ENCODE results near the gene AGPAT4. TPM values are rescaled to one million over a fixed set of nuclear protein-coding genes. Genes with fewer than 3 reads are reported as not detected.

Gene AGPAT4
- total and polyA plus RNA-seq, 2 experiments from 2014 or later: 3.0 to 3.9 TPM

DNA sequence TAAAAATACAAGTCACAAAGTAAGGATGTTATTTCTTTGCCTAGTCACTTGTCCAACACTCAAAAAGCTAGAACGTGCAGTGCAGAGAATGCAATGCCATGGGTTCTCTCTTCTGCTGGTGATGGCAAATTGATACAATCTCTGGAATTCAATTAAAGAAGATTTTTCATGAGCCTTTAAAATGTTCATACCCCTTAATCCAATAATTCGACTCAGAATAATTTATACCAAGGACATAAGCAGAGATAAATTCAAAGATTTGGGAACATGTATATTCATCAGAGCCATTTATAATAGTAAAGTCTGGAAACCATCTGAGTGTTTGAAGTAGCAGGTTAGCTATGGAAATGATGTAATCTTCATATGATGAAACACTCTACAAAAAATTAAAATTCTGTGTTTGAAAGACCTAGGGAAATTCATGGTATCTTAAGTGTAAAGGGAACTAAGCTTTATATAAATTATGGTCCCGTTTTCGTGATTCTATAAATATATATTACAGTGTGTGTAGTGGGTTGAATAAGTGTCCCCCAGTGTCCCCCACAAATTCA is 2.8 kb upstream of the AGPAT4 start:
- H3K9me3 ChIP-seq (ENCODE audit: low read depth): no peaks in the 10 kb centered on the region
- H3K27me3 ChIP-seq (replicated peaks; ENCODE audit: insufficient read depth): no peaks in the 10 kb centered on the region
- no peak for DNase-seq

DNA sequence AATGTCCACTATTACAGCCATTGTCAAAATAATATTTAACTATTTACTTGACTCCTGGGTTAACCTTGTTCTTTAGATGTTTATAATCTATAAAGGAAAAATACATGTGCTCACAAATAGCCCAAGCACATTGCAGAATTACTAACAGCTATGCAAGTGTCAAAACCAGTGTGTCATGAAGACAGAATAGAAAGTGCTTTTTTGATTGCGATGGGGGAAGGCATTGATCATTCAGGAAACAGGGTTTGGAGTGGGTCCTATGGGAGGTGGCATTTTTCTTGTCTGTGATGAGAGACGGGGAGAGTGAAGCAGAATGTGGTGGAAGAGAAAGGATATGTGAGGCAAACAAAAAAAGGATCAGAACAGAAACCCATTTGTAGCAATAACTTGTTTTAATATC is 1.0 kb upstream of the AGPAT4 start:
- H3K9me3 ChIP-seq (ENCODE audit: low read depth): no peaks in the 10 kb centered on the region

More for the DNA sequence above, 2.8 kb upstream of the AGPAT4 start:
- H3K9me2 ChIP-seq (ENCODE audit: insufficient read depth): no peaks in the 10 kb centered on the region
- no peaks in the 10 kb centered on the region; the same call in 1 of the 2 replicates for H3F3A ChIP-seq (ENCODE audit: insufficient read depth)
- H3K27ac ChIP-seq: no peak overlapping the region
- no peak overlapping the region for H3K9ac ChIP-seq
- H3K4me2 ChIP-seq (ENCODE audit: unreplicated experiment): no peak overlapping the region
- in situ Hi-C loops (cut with MboI): no loop called here
- TF ChIP-seq EZH2 (IDR thresholded peaks at IDR 0.05; ENCODE audit: insufficient read depth, poor library complexity, severe bottlenecking): no peak
- TF ChIP-seq EZH2phosphoT487 (IDR thresholded peaks at IDR 0.05; ENCODE audit: insufficient read depth, low read depth): no peak
- no peaks in the 10 kb centered on the region for H3K36me3 ChIP-seq (ENCODE audit: low read depth)
- peaks cover 17% of the 10 kb centered on the region for H3K79me2 ChIP-seq (ENCODE audit: insufficient read depth)
- no peak overlapping the region for H3K4me3 ChIP-seq
- peaks cover 13% of the 10 kb centered on the region for H3K4me1 ChIP-seq (ENCODE audit: insufficient read depth)
- 70 to 75% methylated on average over 4 of the region's 4 CpGs for WGBS, 2 experiments (ENCODE audit: low coverage in 1 of 2, low lambda C conversion rate in 2 of 2, missing lambda C conversion rate in 2 of 2)
- H4K20me1 ChIP-seq (ENCODE audit: insufficient read depth): no peaks in the 10 kb centered on the region
- H2AFZ ChIP-seq: no peak overlapping the region

DNA sequence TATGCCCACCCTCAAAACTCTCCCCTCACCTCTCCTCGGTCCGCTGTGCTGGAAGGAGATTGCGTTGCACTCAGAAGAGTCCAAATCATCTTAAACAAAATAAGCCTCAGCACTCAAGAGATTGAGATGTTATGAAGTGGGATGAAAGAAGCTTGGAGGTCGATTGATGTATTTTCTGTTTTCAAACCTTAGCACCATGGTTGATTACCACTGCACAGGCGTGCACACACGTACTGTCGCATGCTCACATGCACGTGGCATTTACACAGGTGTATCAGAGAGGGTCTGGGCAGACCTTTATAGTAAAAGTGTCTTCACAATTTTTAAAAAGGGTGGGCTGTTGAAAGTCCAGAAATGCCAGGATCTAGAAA is 612 bp upstream of the AGPAT4 start:
- 1 to 2% methylated on average over 8 of the region's 8 CpGs for WGBS, 2 experiments (ENCODE audit: low coverage in 1 of 2, low lambda C conversion rate in 2 of 2, missing lambda C conversion rate in 2 of 2)
- Histone ChIP-seq H3K79me2 (ENCODE audit: insufficient read depth) (peaks cover 39% of the 10 kb centered on the region), H3K9ac (peak overlapping the region; percentile 95), H3K36me3 (ENCODE audit: low read depth) (no peaks in the 10 kb centered on the region), H3F3A (ENCODE audit: insufficient read depth) (no peaks in the 10 kb centered on the region; the same call in 1 of the 2 replicates), H3K27me3 (replicated peaks; ENCODE audit: insufficient read depth) (no peaks in the 10 kb centered on the region), H3K4me1 (ENCODE audit: insufficient read depth) (peaks cover 18% of the 10 kb centered on the region), H4K20me1 (ENCODE audit: insufficient read depth) (no peaks in the 10 kb centered on the region), H3K27ac (peak overlapping the region; percentile 89), H3K9me2 (ENCODE audit: insufficient read depth) (no peaks in the 10 kb centered on the region), H3K4me2 (ENCODE audit: unreplicated experiment) (peak overlapping the region; percentile 98), H2AFZ (peak overlapping the region; percentile 99), H3K4me3 (peak overlapping the region; percentile 90), H3K9me3 (ENCODE audit: low read depth) (no peaks in the 10 kb centered on the region)
- no peak for TF ChIP-seq EZH2phosphoT487 (IDR thresholded peaks at IDR 0.05; ENCODE audit: insufficient read depth, low read depth)
- TF ChIP-seq EZH2 (IDR thresholded peaks at IDR 0.05; ENCODE audit: insufficient read depth, poor library complexity, severe bottlenecking): no peak
- in situ Hi-C loops (cut with MboI): no loop called here
- no peak for DNase-seq

More for the DNA sequence above, 1.0 kb upstream of the AGPAT4 start:
- H3K4me1 ChIP-seq (ENCODE audit: insufficient read depth): peaks cover 18% of the 10 kb centered on the region
- H3F3A ChIP-seq (ENCODE audit: insufficient read depth): no peaks in the 10 kb centered on the region; the same call in 1 of the 2 replicates
- no peak overlapping the region for H3K27ac ChIP-seq
- no peak for DNase-seq
- peak overlapping the region; percentile 90 for H3K4me3 ChIP-seq
- peak overlapping the region; percentile 95 for H3K9ac ChIP-seq
- in situ Hi-C loops (cut with MboI): no loop called here
- no peaks in the 10 kb centered on the region for H3K9me2 ChIP-seq (ENCODE audit: insufficient read depth)
- H4K20me1 ChIP-seq (ENCODE audit: insufficient read depth): no peaks in the 10 kb centered on the region
- no peaks in the 10 kb centered on the region for H3K27me3 ChIP-seq (replicated peaks; ENCODE audit: insufficient read depth)
- H3K4me2 ChIP-seq (ENCODE audit: unreplicated experiment): peak overlapping the region; percentile 98
- no peaks in the 10 kb centered on the region for H3K36me3 ChIP-seq (ENCODE audit: low read depth)
- peak overlapping the region; percentile 99 for H2AFZ ChIP-seq
- 38 to 39% methylated on average over 2 of the region's 2 CpGs for WGBS, 2 experiments (ENCODE audit: low coverage in 1 of 2, low lambda C conversion rate in 2 of 2, missing lambda C conversion rate in 2 of 2)
- H3K79me2 ChIP-seq (ENCODE audit: insufficient read depth): peaks cover 35% of the 10 kb centered on the region
- TF ChIP-seq EZH2phosphoT487 (IDR thresholded peaks at IDR 0.05; ENCODE audit: insufficient read depth, low read depth) (no peak), EZH2 (IDR thresholded peaks at IDR 0.05; ENCODE audit: insufficient read depth, poor library complexity, severe bottlenecking) (no peak)

DNA sequence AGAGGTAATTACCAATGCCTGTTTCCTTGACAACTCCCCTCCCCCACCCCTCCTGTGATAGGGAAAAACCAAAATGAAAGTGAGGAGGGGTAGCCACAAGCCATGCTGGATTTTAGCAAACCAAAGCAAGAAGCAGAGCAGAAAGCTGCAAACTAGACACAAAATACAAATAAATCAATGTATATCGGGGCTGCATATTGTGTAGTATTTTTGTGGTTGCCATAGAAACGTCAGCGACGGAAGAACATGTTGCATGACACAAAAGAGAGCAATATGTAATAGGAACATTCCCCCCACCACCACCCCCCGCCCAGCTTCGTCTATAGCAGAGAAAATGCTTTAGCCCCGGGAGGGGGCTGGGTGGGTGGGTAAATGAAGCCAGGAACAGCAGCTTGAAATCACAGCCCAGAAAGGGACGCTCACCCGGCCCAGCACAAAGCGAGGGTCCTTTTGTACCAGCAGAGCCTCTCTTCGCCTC is 548 bp downstream of the AGPAT4 start:
- Histone ChIP-seq H3K9me2 (ENCODE audit: insufficient read depth) (no peaks in the 10 kb centered on the region), H3K4me1 (ENCODE audit: insufficient read depth) (peaks cover 18% of the 10 kb centered on the region), H3K79me2 (ENCODE audit: insufficient read depth) (peaks cover 50% of the 10 kb centered on the region), H3K4me3 (peak overlapping the region; percentile 90), H3K9me3 (ENCODE audit: low read depth) (no peaks in the 10 kb centered on the region), H3K4me2 (ENCODE audit: unreplicated experiment) (peak overlapping the region; percentile 99), H3K9ac (peak overlapping the region; percentile 95), H3K36me3 (ENCODE audit: low read depth) (no peaks in the 10 kb centered on the region), H2AFZ (peak overlapping the region; percentile 43; the same call in 1 of the 2 replicates), H3F3A (ENCODE audit: insufficient read depth) (no peaks in the 10 kb centered on the region; the same call in 1 of the 2 replicates), H3K27me3 (replicated peaks; ENCODE audit: insufficient read depth) (no peaks in the 10 kb centered on the region), H4K20me1 (ENCODE audit: insufficient read depth) (no peaks in the 10 kb centered on the region), H3K27ac (peak overlapping the region; percentile 89)
- no peak for TF ChIP-seq EZH2 (IDR thresholded peaks at IDR 0.05; ENCODE audit: insufficient read depth, poor library complexity, severe bottlenecking)
- no peak for TF ChIP-seq EZH2phosphoT487 (IDR thresholded peaks at IDR 0.05; ENCODE audit: insufficient read depth, low read depth)
- peak; percentile 74 for DNase-seq
- WGBS, 2 experiments (ENCODE audit: low coverage in 1 of 2, low lambda C conversion rate in 2 of 2, missing lambda C conversion rate in 2 of 2): 0% methylated on average over 6 to 11 of the region's 11 CpGs
- in situ Hi-C loops (cut with MboI): no loop called here

Measured in GM23248 (cell line).